Pons (tissue), 1 donor: ENCODE data around the gene CCDC33.

Experiments
- DNase-seq: peaks from one replicate; pipeline ENCODE4 v3.0.0-alpha.2; 2016; ENCODE audit warnings: low spot score

Gene CCDC33

GRCh38 chr15:74235962-74236361, at the start of gene CCDC33:
TSS of gene CCDC33 (plus strand) at chr15:74236326. CDS start at chr15:74236720, 394 bp downstream.
- DNase-seq, result no peak

GRCh38 chr15:74188216-74188615, 47.9 kb upstream of the CCDC33 start:
- DNase-seq, result no peak

- DNase-seq, result no peak
Measured at GRCh38 chr15:74191798-74192197, 44.3 kb upstream of the CCDC33 start.

- DNase-seq, result no peak
Measured at GRCh38 chr15:74192751-74193150, 43.4 kb upstream of the CCDC33 start.

GRCh38 chr15:74193299-74193718, 42.8 kb upstream of the CCDC33 start:
- DNase-seq, result no peak

- DNase-seq, result no peak
Measured at GRCh38 chr15:74193905-74194304, 42.2 kb upstream of the CCDC33 start.

GRCh38 chr15:74194572-74195559, 41.3 kb upstream of the CCDC33 start:
- DNase-seq, result no peak

GRCh38 chr15:74196175-74196574, 40.0 kb upstream of the CCDC33 start:
- no peak for DNase-seq

- DNase-seq, result no peak
Measured at GRCh38 chr15:74197176-74197965, 38.8 kb upstream of the CCDC33 start.

GRCh38 chr15:74199297-74199652, 36.9 kb upstream of the CCDC33 start:
- no peak for DNase-seq

GRCh38 chr15:74200412-74200815, 35.7 kb upstream of the CCDC33 start:
- no peak for DNase-seq

GRCh38 chr15:74200871-74201419, 35.2 kb upstream of the CCDC33 start:
- DNase-seq, result no peak

- DNase-seq, result no peak
Measured at GRCh38 chr15:74201710-74202420, 34.3 kb upstream of the CCDC33 start.

- DNase-seq, result no peak
Measured at GRCh38 chr15:74202452-74203401, 33.4 kb upstream of the CCDC33 start, which contains the start of gene STRA6. TSS of gene STRA6 (minus strand) at chr15:74202787. CDS start at chr15:74202267, 520 bp downstream.

- no peak for DNase-seq
Measured at GRCh38 chr15:74203914-74204431, 32.2 kb upstream of the CCDC33 start.

- no peak for DNase-seq
Measured at GRCh38 chr15:74205582-74205947, 30.6 kb upstream of the CCDC33 start.

- no peak for DNase-seq
Measured at GRCh38 chr15:74206801-74207281, 29.3 kb upstream of the CCDC33 start.

GRCh38 chr15:74207652-74208440, 28.3 kb upstream of the CCDC33 start:
- no peak for DNase-seq

GRCh38 chr15:74208496-74208895, 27.6 kb upstream of the CCDC33 start:
- no peak for DNase-seq
